GM21515 (cell line): ENCODE results near the gene ANKRD6.

Experiments used
- ATAC-seq: cut with Tn5 transposase; IDR thresholded peaks from one replicate; pipeline ENCODE4 v1.9.1; 2021; ENCODE audit not compliant: unreplicated experiment

ANKRD6 gene

GRCh38 chr6:89464295-89464694 lies 31.3 kb downstream of the ANKRD6 start:
- ATAC-seq: no peak

- no peak for ATAC-seq
These were observed 34.5 kb downstream of the ANKRD6 start for GRCh38 chr6:89467437-89467836.

- no peak for ATAC-seq
These were observed 36.0 kb downstream of the ANKRD6 start for GRCh38 chr6:89468998-89469397.

- ATAC-seq: no peak
These were observed 38.4 kb downstream of the ANKRD6 start for GRCh38 chr6:89471287-89471867.

- ATAC-seq: no peak
These were observed 42.1 kb downstream of the ANKRD6 start for GRCh38 chr6:89475101-89475500.

GRCh38 chr6:89475634-89476033 lies 42.7 kb downstream of the ANKRD6 start:
- no peak for ATAC-seq

GRCh38 chr6:89479897-89480296 lies 46.9 kb downstream of the ANKRD6 start:
- ATAC-seq: no peak

- no peak for ATAC-seq
These were observed 48.7 kb downstream of the ANKRD6 start for GRCh38 chr6:89481695-89482094.

- no peak for ATAC-seq
These were observed 49.2 kb downstream of the ANKRD6 start for GRCh38 chr6:89482126-89482525.

- no peak for ATAC-seq
These were observed 50.3 kb downstream of the ANKRD6 start for GRCh38 chr6:89483111-89483720.

- no peak for ATAC-seq
These were observed 52.4 kb downstream of the ANKRD6 start for GRCh38 chr6:89485320-89485719.

GRCh38 chr6:89487864-89488263 lies 54.9 kb downstream of the ANKRD6 start:
- no peak for ATAC-seq

GRCh38 chr6:89488438-89488837 lies 55.5 kb downstream of the ANKRD6 start:
- no peak for ATAC-seq

GRCh38 chr6:89489078-89489477 lies 56.1 kb downstream of the ANKRD6 start:
- no peak for ATAC-seq

- ATAC-seq: no peak
These were observed 59.2 kb downstream of the ANKRD6 start for GRCh38 chr6:89492025-89492640.

- no peak for ATAC-seq
These were observed 61.3 kb downstream of the ANKRD6 start for GRCh38 chr6:89494131-89494793.

- no peak for ATAC-seq
These were observed 63.1 kb downstream of the ANKRD6 start for GRCh38 chr6:89495961-89496535.

- no peak for ATAC-seq
These were observed 67.7 kb downstream of the ANKRD6 start for GRCh38 chr6:89500611-89501010.

- ATAC-seq: no peak
These were observed 68.3 kb downstream of the ANKRD6 start for GRCh38 chr6:89501222-89501621.

GRCh38 chr6:89501753-89502152 lies 68.8 kb downstream of the ANKRD6 start:
- ATAC-seq: no peak

- ATAC-seq: no peak
These were observed 70.7 kb downstream of the ANKRD6 start for GRCh38 chr6:89503641-89504040.

- no peak for ATAC-seq
These were observed 72.9 kb downstream of the ANKRD6 start for GRCh38 chr6:89505847-89506246.
